Activated naive CD8-positive, alpha-beta T cell treated with anti-CD3 and anti-CD28 coated beads, Interleukin-2, amount 50 U/mL, for 16 hours (primary cell): ENCODE results near the gene SYCP2.
"Not testable (repeated sequence)": the region's sequence is repeated elsewhere in the genome, so short reads cannot be mapped to it uniquely, and the experiment has no call there.

Experiments used
- DNase-seq: peaks from one replicate; pipeline ENCODE4 v3.0.0-alpha.2; 2020; ENCODE audit warnings: low read depth, low spot score

The SYCP2 gene

DNA sequence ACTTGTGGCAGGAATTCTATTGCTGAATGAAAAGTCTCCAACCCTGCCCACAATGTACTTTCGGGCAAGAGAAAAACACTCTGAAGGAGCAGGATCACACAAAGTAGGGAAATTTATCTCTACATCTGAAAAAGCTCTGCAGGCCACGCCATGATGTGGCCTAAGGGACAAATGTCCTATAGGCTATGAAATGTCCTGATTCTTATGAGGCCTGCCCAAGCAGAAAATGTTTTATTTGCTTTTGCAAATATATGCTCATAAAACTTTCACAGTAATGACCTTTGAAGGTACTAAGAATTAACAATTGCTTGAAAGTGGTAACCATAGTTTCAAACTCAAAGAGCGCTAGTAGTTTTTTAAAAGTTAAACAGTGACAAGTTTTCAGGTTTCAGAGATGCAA is 31.0 kb downstream of the SYCP2 start:
- no peak for DNase-seq

DNA sequence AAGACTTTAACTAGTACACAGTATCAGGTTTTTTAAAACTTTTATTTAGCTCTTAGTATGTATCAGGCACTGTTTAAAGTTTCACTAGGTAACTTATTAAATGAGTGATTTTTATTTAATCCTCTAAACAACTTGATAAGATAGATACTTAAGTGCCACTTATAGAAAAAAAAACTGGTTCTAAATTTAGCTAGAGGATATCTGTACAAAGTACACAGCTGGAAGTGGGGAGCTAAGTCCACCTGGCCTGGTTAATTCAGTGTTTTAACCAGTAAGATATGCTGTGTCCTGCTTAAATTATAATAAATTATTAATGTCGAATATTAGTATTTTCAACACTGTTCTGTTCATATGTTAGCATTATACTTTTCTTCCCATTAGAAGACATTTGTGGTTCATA is 37.5 kb downstream of the SYCP2 start:
- DNase-seq, result no peak

DNA sequence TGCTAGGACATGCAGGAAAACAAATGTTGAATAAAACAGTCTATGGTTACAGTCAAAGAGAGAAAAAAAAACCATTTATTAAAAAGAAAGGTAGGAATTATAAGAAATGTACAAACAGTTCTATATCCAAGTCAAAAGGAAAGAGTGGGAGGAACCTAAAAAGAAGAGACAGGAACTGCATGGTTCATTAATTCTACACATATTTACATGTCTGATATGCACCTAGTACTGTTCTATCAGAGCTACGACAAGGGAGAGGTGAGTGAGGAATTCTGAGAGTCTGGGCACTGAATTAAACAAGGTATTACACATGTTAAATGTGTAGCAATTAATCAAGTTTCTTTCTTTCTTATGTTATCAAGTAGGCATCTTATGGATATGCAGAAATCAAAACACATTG is 41.9 kb downstream of the SYCP2 start:
- DNase-seq, result no peak

DNA sequence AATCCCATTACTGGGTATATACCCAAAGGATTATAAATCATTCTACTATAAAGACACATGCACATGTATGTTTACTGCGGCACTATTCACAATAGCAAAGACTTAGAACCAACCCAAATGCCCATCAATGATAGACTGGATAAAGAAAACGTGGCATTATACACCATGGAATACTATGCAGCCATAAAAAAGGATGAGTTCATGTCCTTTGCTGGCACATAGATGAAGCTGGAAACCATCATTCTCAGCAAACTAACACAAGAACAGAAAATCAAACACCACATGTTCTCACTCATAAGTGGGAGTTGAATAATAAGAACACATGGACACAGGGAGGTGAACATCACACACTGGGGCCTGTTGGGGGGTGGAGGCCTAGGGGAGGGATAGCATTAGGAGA is 43.4 kb downstream of the SYCP2 start:
- not testable (repeated sequence) for DNase-seq

DNA sequence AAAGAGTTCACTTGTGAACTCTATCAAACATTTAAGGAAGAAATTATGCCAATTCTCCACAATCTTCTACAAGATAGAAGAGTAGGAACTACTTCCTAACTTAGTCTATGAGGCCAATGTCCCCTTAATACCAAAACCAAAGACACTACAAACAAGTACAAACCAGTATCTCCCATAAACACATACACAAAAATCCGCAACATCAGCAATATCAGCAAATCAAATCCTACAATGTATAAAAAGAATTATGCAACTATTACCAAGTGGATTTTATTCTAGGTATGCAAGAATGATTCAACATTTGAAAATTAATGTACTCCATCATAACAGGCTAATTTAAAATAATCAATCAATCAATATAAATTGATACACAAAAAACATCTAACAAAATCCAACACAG is 45.4 kb downstream of the SYCP2 start:
- DNase-seq, result no peak

DNA sequence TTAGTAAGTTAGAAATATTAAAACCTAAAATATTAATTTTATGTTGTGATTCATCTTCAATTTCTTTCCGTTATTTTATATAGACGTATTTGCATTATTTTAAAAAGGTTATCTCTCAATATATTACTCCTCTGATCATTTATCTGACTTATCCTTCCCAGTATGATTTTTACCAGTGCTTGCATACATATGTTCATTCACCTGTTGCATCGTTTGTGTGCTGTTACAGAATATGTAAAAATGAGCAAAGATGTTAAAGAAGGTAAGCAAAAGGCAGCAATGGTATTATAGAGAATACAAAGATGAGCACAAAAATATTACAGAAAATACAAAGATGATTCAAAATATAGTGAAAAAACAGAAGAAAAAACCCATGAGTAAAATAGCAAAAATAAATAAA is 48.9 kb downstream of the SYCP2 start:
- no peak for DNase-seq

DNA sequence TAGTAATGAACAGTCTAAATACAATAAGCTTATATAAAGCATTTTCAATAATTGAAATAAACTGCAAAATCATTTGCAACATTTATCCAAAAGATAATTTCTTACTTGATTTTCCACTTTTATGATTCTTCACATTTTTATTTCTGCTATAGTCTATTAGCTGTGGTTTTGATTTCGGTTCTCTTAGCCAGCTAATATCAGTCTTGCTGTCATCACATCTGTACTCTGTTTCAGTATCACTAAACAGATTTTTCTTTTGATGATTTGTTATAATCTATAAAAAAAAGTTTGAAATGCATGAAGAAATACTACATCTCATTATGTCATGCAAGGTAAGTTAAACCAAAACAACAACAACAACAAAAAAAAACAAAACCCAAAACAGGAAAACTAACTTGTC is 53.2 kb downstream of the SYCP2 start:
- no peak for DNase-seq

DNA sequence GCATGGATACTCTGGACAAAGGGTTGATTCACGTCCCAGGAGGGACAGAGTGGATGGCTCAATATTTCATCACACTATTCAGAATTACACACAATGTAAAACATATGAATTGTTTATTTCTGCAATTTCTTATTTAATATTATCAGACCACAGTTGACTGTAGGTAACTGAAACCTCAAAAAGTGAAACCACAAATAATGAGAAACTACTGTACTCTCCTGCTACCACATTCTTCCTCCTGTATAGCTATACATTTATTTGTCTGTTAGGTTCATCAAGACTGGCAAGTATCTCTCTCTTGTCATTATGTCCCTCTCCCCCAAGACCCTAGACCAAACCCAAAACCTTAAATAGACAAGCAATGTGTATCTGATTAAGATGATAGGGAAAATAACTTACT is 60.0 kb downstream of the SYCP2 start:
- DNase-seq, result no peak

DNA sequence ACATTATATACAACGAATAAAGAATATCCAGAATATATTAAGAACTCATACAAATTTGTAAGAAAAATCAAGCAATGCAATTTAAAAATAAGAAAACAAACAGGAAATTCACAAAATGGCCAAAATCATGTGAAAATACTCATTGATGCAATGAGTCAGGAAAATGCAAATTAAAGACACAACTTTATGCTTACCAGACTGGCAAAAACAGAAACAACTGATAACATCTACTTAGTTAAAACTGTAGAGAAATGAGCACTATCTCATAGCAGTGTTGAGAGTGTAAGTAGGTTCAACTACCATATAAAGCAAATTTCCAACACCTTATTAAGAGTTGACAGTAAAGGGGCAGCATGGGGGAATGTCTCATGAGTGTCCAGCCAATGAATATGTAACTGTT is 62.3 kb downstream of the SYCP2 start:
- DNase-seq, result no peak

DNA sequence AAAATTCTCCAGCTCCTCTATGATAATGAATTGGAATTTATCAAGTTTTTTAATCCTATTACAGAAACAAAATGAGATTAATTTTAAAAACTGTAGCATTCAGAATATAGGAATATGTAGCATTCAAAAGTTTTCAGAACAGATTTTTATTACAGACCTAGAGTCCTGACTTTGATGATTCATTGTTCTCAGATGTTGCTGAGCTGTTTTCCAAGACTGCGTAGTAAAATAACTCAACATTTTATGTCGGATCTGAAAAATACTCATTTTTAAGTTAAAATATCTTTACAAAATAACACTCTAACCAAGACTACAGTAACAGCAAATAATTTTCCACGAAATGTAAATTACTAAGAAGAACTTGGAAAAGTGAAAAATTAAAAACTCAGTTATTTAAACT is 67.1 kb downstream of the SYCP2 start:
- DNase-seq, result no peak

DNA sequence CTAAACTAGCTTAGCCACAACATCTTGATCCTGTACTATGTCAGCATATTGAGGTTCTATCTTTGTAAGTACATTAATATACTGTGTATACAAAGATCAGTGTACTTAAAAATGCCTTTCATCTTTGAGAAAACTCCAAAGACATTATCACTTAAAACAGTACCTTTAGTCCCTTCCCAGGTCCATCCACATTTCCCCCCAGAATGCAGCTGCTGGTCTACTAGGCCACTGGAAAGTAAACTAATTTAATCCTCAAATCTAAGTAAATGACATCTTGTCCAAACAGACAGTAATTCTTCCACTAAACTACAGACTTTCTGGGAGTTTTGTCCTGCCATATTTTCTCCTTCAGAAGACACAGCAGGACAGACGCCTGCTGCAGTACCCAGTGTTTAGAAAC is 68.7 kb downstream of the SYCP2 start:
- no peak for DNase-seq

DNA sequence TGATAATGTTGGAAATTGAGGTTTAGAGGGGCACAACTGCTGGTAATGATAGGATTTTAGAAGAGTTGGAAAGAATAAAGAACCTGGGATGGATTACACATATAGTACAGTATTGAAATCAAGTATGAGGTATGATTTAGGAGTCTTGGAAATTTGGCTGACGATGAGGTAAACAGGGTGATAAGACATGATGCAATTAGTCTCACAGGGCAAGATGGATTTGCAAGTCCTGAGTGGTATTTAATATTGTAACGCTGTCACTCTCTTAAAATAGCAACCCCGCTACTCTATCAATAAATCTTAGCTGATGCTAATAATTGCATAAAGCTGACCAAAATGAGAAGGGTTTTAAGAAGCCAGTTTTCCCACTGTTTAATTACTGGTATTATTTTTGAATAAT is 70.4 kb downstream of the SYCP2 start:
- no peak for DNase-seq

DNA sequence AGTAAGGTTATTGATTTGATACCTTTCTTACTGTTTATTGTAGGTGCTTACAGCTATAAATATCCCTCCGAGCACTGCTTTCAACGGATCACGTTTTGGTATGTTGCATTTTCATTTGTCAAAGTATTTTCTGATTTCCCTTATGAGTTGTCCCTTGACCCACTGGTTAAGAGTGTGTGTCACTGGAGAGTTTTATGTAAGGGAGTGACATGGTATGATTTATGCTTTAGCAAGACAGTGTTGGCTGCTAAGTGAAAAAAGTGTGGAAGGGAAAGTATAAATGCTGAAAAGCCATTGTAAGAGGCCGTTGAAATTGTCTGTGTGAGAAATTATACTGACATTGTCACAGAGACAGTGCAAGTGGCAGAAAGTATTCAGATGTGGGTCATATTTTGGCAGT is 72.0 kb downstream of the SYCP2 start:
- no peak for DNase-seq

DNA sequence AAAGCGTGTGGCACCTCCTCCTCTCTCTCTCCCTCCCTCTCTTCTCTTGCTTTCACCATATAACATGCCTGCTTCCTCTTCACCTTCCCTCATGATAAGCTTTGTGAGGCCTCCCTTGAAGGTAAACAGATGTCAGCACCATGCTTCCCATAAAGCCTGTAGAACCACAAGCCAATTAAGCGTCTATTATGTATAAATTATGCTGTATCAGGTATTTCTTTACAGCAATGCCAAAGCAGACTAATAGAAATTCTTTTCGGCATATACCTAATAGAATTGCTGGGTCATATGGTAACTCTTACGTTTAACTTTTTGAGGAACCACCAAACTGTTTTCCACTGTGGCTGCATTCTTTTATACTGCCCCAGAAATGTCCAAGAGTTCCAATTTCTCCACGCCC is 75.0 kb downstream of the SYCP2 start:
- DNase-seq, result no peak

DNA sequence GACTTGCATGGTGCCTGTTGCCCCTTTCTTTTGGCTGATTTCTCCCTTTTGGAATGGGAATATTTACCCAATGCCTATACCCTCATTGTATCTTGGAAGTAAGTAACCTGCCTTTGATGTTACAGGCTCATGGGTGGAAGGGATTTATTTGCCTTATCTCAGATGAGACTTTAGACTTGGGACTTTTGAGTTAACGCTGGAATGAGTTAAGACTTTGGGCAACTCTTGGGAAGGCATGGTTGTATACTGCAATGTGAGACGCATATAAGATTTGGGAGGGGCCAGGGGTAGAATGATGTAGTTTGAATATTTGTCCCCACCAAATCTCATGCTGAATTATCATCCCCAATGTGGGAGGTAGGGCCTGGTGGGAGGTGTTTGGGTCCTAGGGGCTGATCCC is 75.5 kb downstream of the SYCP2 start:
- no peak for DNase-seq

DNA sequence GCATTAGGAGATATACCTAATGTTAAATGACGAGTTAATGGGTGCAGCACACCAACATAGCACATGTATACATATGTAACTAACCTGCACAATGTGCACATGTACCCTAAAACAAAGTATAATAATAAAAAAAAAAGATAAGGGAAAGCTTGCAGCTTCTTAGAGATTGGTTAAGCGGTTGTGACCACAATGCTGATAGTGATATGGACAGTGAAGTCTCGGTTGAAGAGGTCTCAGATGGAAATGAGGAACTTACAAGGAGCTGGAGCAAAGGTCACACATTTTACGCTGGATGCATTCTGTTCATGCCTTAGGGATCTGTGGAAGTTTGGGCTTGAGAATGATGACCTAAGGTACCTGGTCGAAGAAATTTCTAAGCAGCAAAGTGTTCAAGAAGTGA is 76.5 kb downstream of the SYCP2 start:
- DNase-seq, result not testable (repeated sequence)

DNA sequence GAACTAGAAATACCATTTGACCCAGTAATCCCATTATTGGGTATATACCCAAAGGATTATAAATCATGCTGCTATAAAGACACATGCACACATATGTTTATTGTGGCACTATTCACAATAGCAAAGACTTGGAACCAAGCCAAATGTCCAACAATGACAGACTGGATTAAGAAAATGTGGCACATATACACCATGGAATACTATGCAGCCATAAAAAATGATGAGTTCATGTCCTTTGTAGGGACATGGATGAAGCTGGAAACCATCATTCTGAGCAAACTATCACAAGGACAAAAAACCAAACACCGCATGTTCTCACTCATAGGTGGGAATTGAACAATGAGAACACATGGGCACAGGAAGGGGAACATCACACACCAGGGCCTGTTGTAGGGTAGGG is 76.9 kb downstream of the SYCP2 start:
- not testable (repeated sequence) for DNase-seq

DNA sequence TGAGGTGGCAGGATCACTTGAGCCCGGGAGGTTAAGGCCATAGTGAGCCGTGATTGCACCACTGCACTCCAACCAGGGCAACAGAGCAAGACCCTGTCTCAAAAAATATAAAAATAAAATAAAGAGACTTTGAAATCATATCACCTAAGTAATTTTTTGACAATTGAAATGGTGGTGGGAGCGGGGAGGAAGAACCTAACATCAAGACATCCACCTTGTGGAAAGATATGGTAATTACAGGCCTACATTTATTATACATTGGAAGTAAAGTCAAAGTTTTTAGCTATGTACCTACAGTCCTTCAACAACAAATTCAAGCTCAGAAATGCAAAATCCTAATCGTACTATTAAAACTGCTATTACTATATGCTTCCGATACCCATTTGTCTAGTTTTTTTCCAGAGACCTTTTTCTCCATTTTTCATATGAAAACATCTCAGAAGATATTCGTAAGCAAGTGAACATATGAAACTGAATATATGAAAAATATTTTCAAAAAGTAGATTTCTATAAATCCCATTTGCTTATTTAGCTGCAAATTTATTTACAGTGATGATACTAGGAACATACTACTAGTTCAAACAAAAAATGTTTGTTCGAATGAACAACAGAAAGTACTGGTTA is 83.3 kb downstream of the SYCP2 start:
- no peak for DNase-seq

DNA sequence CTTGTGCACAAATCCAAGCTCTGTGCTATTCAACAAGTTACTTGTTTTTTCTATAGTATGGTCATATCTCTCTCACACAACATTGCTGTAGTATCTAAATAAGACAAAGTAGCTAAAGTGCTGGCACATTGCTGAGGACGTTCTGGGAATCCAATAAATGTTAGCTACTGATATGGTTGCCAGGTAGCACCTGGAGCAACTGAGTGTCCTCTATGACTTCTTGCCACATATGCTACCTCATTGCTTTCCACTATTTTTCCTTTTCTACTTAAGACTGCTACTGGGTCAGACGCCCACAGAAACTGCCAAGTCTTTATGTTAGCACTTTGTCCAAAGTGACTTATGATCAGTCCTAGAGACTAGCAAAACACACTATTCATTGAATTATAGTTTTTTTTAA is 85.3 kb downstream of the SYCP2 start:
- no peak for DNase-seq

DNA sequence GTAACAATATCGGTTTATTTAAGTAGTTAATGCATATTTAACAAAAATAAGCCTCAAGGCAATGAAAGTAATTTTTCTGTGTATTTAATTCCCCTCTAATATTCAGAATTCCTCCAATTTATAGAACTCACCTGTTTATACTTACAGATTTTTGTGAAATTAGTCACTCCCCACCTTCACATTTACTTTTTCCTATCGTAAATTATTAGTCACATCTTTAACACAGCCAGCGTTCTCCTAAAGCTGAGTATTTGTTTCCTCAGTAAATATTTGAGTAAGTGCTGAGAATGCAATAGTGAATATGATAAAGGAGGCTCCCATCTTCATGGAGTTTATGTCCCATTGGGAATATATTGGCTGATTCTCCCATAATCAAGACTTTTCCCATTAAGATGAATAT is 88.0 kb downstream of the SYCP2 start:
- no peak for DNase-seq

DNA sequence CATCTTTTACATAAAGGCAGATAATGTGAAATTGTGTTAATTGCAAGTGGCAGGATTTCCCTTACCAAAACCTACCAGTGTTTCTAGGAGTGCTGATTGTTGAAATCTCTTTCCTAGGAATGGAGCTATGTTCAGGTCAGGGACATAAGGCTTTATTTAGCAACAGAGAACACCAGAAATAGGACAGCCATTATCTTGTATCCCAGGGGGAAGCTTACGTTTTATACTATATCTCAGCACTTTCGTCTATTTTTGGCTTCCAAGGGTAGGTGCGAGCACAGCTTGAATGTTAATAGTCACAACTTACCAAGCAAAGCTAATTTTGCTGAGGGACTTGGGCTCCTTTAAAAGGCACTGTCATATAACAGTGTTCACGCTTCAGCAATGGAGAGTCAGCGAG is 94.0 kb downstream of the SYCP2 start:
- DNase-seq, result no peak

DNA sequence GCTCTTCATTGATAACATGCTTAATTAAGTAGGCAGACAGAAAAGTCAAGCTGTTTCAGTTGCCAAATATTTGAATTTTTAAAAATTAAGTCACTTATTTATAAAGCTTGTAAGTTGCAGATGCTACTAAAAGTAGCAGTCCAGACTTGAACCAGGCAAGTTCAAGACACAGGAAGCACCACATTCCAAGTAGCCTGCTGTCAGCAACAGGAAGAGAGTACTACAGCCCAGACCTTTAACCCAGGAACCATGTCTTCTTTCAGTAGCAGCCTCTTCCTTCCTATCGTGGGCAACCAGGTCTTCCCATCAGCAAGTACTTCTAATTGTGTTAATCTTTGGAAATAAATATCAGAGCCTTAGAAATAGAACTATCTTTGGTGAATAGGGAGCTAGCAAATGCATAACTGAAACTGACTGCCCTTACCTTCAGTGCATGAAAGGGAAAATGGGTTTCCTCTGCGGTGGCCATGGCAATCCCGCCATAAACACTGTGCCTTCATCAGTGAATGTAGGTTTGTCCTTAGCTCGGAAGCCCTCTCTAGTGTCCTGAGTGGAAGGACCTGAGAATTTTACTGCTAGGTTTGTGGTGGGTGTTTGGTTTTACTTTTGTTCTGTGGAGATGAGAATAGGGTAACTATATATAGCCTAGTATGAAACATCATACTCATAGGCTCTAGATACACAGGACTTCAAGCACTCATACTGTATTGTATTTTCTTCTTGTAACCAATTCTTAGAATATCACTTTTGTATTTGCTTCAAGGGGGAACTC is 95.6 kb downstream of the SYCP2 start:
- no peak for DNase-seq

DNA sequence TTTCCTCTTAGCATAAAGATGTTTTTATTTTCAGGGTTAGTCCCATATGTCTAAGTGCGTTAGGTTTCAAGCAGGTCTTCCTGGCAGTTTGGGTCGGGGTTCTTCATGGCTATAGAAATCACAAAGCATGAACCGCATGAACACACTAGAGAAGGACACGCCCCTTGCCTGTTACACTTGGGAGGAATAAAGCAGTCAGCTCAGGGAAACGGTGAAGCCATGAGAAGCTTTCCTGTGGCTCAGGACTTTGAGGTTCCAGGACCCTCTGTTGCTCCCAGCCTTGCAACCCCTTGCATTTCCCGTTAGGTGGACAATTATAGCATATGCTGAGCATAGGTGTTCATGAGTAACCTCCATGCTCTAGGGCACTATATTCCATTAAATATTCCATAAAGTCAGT is 96.7 kb downstream of the SYCP2 start:
- DNase-seq, result no peak
